HEK293 (cell line): ENCODE data around the gene CNTNAP4.

Source experiments
- CTCF ChIA-PET: fragments of 350-600 bp; formaldehyde crosslinking; extraction: SDS; loops from one replicate; lab custom pipeline; 2021; ENCODE audit warnings: antibody characterized with exemption; lab: Yijun Ruan, JAX
- POLR2A ChIA-PET: fragments of 300-600 bp; formaldehyde crosslinking; extraction: SDS; loops from one replicate; lab custom pipeline; 2020; ENCODE audit warnings: antibody characterized with exemption, inconsistent platforms; lab: Yijun Ruan, JAX
- H3K27ac ChIP-seq: fragments of 200-500 bp; sonication (Bioruptor generic); 2 replicates; pipeline ENCODE4 v1.5.1; 2014; ENCODE audit warnings: low read depth, low read length, control low read depth, inconsistent platforms; ENCODE audit errors: extremely low read depth
- H3K36me3 ChIP-seq, 2 experiments: fragments of 200-500 bp in 1 of 2; sonication (Bioruptor generic) in 1 of 2; 1 replicate in 1 of 2; 2 replicates in 1 of 2; pipeline ENCODE4 v1.5.1; 2014 to 2017; ENCODE audit warnings: inconsistent platforms in 2 of 2, low read length in 2 of 2; ENCODE audit not compliant: control insufficient read depth in 2 of 2, insufficient read depth in 1 of 2
- H3K4me1 ChIP-seq: fragments of 200-500 bp; sonication (Bioruptor generic); 2 replicates; pipeline ENCODE4 v1.5.1; 2014; ENCODE audit warnings: mild to moderate bottlenecking, low read length, inconsistent platforms; ENCODE audit not compliant: control insufficient read depth, insufficient read depth
- H3K4me3 ChIP-seq: 2 replicates; pipeline ENCODE4 v1.5.1; 2011; ENCODE audit warnings: low read depth, mild to moderate bottlenecking, control low read depth, low read length, moderate library complexity
- H3K9me3 ChIP-seq: fragments of 200-500 bp; sonication (Bioruptor generic); 2 replicates; pipeline ENCODE4 v1.5.1; 2014; ENCODE audit warnings: low read depth, low read length, inconsistent platforms; ENCODE audit not compliant: control insufficient read depth, insufficient read depth
- BCL11B ChIP-seq: fragments of 450-650 bp; formaldehyde crosslinking; IDR thresholded peaks from 2 replicates; pipeline ENCODE4 v1.5.1; 2016; ENCODE audit warnings: low read depth, missing biosample characterization, missing genetic modification characterization
- HOXA7 ChIP-seq: sonication (generic); formaldehyde crosslinking; IDR thresholded peaks from 2 replicates; pipeline ENCODE4 v1.8.1; 2022; ENCODE audit warnings: missing genetic modification reagents, borderline replicate concordance
- MEIS1 ChIP-seq: sonication (generic); formaldehyde crosslinking; IDR thresholded peaks from 2 replicates; pipeline ENCODE4 v1.8.1; 2022; ENCODE audit warnings: missing genetic modification reagents, mild to moderate bottlenecking, borderline replicate concordance
- MYNN ChIP-seq: fragments of 450-650 bp; formaldehyde crosslinking; IDR thresholded peaks from 2 replicates; pipeline ENCODE4 v1.5.1; 2016; ENCODE audit warnings: missing biosample characterization, missing genetic modification characterization, borderline replicate concordance
- ZNF121 ChIP-seq: fragments of 450-650 bp; formaldehyde crosslinking; IDR thresholded peaks from 2 replicates; pipeline ENCODE4 v1.5.1; 2016; ENCODE audit warnings: missing biosample characterization, missing genetic modification characterization
- ZNF133 ChIP-seq: fragments of 450-650 bp; formaldehyde crosslinking; IDR thresholded peaks from 2 replicates; pipeline ENCODE4 v1.5.1; 2016; ENCODE audit warnings: missing biosample characterization, missing genetic modification characterization
- ZNF184 ChIP-seq: fragments of 450-650 bp; IDR thresholded peaks from 2 replicates; pipeline ENCODE4 v1.5.1; 2018; ENCODE audit warnings: missing biosample characterization, mild to moderate bottlenecking, missing genetic modification characterization
- ZNF221 ChIP-seq: fragments of 450-650 bp; formaldehyde crosslinking; IDR thresholded peaks from 2 replicates; pipeline ENCODE4 v1.5.1; 2017; ENCODE audit warnings: missing biosample characterization, missing genetic modification characterization, borderline replicate concordance
- ZNF335 ChIP-seq: fragments of 450-650 bp; formaldehyde crosslinking; conservative IDR thresholded peaks from 2 replicates; pipeline ENCODE4 v1.5.1; 2016; ENCODE audit warnings: missing biosample characterization, missing genetic modification characterization
- ZNF366 ChIP-seq: fragments of 450-650 bp; formaldehyde crosslinking; conservative IDR thresholded peaks from 2 replicates; pipeline ENCODE4 v1.5.1; 2016; ENCODE audit warnings: missing biosample characterization, missing genetic modification characterization
- ZNF473 ChIP-seq: fragments of 450-650 bp; formaldehyde crosslinking; IDR thresholded peaks from 2 replicates; pipeline ENCODE4 v1.5.1; 2017; ENCODE audit warnings: missing biosample characterization, missing genetic modification characterization
- ZNF561 ChIP-seq: fragments of 450-650 bp; IDR thresholded peaks from 2 replicates; pipeline ENCODE4 v1.5.1; 2018; ENCODE audit warnings: missing biosample characterization, missing genetic modification characterization, borderline replicate concordance
- ZNF571 ChIP-seq: fragments of 450-650 bp; formaldehyde crosslinking; IDR thresholded peaks from 2 replicates; pipeline ENCODE4 v1.5.0; 2017; ENCODE audit warnings: missing biosample characterization, missing genetic modification characterization
- ZNF621 ChIP-seq: fragments of 450-650 bp; formaldehyde crosslinking; IDR thresholded peaks from 2 replicates; pipeline ENCODE4 v1.5.1; 2017; ENCODE audit warnings: missing biosample characterization, missing genetic modification characterization
- ZNF626 ChIP-seq: fragments of 450-650 bp; sonication (Bioruptor Pico); formaldehyde crosslinking; IDR thresholded peaks from 2 replicates; pipeline ENCODE4 v1.5.1; 2018; ENCODE audit warnings: missing biosample characterization, missing genetic modification characterization, inconsistent platforms
- ZNF654 ChIP-seq: fragments of 450-650 bp; formaldehyde crosslinking; IDR thresholded peaks from 2 replicates; pipeline ENCODE4 v1.5.1; 2016; ENCODE audit warnings: low read depth, missing biosample characterization, missing genetic modification characterization
- ZNF670 ChIP-seq: fragments of 450-650 bp; formaldehyde crosslinking; IDR thresholded peaks from 2 replicates; pipeline ENCODE4 v1.5.1; 2016; ENCODE audit warnings: missing biosample characterization, missing genetic modification characterization, low read depth
- ZNF747 ChIP-seq: fragments of 450-650 bp; formaldehyde crosslinking; IDR thresholded peaks from 2 replicates; pipeline ENCODE4 v1.5.1; 2016; ENCODE audit warnings: missing biosample characterization, missing genetic modification characterization
- ZNF768 ChIP-seq: fragments of 450-650 bp; formaldehyde crosslinking; IDR thresholded peaks from 2 replicates; pipeline ENCODE4 v1.5.1; 2018; ENCODE audit warnings: missing biosample characterization, mild to moderate bottlenecking, missing genetic modification characterization
- TF ChIP-seq, protein P1 (sequence below): fragments of 450-650 bp; formaldehyde crosslinking; IDR thresholded peaks from 2 replicates; pipeline ENCODE4 v1.5.1; 2016; ENCODE audit warnings: missing biosample characterization, missing genetic modification characterization
- TF ChIP-seq, protein P2 (sequence below): fragments of 450-650 bp; formaldehyde crosslinking; IDR thresholded peaks from 2 replicates; pipeline ENCODE4 v1.5.1; 2016; ENCODE audit warnings: missing biosample characterization, missing genetic modification characterization
- TF ChIP-seq, protein P3 (sequence below): fragments of 450-650 bp; formaldehyde crosslinking; IDR thresholded peaks from 2 replicates; pipeline ENCODE4 v1.5.1; 2016; ENCODE audit warnings: missing biosample characterization, missing genetic modification characterization, borderline replicate concordance

Gene CNTNAP4

DNA sequence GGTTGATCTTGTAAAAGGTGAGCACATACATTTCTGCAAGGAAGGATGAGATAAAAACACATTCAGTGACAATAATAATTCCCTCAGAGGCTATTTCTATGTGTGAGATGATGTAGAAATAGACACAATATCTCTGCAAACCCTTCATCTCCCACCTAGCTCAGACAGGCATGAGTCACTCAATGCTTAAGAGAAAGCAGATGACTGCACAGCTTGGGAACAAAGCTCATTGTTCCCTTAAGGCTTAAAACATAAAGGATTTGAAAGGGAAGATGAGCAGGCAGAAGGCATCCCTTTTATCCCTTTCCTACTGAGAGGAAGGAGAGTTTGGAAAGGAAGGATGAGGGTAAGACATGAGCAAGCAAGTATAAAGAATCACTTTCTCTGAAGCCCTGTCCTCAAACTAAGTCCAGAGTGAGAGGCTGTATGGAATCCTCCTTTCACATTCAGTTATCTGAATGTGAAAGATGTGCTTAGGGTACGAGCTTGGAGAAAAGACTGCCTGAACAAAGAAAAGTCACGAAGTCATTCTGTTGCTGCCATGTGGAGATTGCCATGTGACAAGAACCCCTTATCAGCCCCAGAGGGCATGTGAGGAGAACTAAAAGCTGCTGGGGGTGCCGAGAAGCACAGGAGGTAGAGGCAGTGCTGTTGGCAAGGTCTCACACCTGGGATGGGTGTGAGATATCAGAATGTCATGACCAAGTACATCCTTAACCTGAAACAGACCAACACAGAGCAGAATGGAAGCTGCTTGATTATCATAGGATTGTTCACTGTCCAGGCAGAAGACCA, 58.2 kb downstream of the CNTNAP4 start:
- no peak overlapping the region for H3K27ac ChIP-seq
- ChIA-PET CTCF (interaction anchor here (0.6 kb wide), 1 partner anchor 9 kb away, joined by 4 read pairs; no protein-coding TSS in a partner anchor), POLR2A (no interaction called here)
- no peaks in the 10 kb centered on the region for H3K36me3 ChIP-seq
- no peaks in the 10 kb centered on the region for H3K9me3 ChIP-seq
- no peak overlapping the region for H3K4me3 ChIP-seq
- H3K4me1 ChIP-seq: no peaks in the 10 kb centered on the region
- TF ChIP-seq ZNF221 (tag by site-specific recombination) (no peak), ZNF561 (tag by site-specific recombination) (no peak), ZNF473 (tag by site-specific recombination) (no peak), MEIS1 (no peak), MYNN (tag by site-specific recombination) (no peak), ZNF654 (tag by site-specific recombination) (no peak), ZNF768 (tag by site-specific recombination) (no peak), ZNF184 (tag by site-specific recombination) (no peak), ZNF366 (tag by site-specific recombination) (no peak), ZNF133 (tag by site-specific recombination) (no peak), BCL11B (tag by site-specific recombination) (no peak), ZNF621 (tag by site-specific recombination) (no peak), ZNF121 (tag by site-specific recombination) (no peak), ZNF626 (tag by site-specific recombination) (no peak), ZNF335 (tag by site-specific recombination) (no peak)
- TF ChIP-seq, protein P1, sequence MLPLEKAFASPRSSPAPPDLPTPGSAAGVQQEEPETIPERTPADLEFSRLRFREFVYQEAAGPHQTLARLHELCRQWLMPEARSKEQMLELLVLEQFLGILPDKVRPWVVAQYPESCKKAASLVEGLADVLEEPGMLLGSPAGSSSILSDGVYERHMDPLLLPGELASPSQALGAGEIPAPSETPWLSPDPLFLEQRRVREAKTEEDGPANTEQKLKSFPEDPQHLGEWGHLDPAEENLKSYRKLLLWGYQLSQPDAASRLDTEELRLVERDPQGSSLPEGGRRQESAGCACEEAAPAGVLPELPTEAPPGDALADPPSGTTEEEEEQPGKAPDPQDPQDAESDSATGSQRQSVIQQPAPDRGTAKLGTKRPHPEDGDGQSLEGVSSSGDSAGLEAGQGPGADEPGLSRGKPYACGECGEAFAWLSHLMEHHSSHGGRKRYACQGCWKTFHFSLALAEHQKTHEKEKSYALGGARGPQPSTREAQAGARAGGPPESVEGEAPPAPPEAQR (tag by site-specific recombination): no peak
- TF ChIP-seq, protein P2, sequence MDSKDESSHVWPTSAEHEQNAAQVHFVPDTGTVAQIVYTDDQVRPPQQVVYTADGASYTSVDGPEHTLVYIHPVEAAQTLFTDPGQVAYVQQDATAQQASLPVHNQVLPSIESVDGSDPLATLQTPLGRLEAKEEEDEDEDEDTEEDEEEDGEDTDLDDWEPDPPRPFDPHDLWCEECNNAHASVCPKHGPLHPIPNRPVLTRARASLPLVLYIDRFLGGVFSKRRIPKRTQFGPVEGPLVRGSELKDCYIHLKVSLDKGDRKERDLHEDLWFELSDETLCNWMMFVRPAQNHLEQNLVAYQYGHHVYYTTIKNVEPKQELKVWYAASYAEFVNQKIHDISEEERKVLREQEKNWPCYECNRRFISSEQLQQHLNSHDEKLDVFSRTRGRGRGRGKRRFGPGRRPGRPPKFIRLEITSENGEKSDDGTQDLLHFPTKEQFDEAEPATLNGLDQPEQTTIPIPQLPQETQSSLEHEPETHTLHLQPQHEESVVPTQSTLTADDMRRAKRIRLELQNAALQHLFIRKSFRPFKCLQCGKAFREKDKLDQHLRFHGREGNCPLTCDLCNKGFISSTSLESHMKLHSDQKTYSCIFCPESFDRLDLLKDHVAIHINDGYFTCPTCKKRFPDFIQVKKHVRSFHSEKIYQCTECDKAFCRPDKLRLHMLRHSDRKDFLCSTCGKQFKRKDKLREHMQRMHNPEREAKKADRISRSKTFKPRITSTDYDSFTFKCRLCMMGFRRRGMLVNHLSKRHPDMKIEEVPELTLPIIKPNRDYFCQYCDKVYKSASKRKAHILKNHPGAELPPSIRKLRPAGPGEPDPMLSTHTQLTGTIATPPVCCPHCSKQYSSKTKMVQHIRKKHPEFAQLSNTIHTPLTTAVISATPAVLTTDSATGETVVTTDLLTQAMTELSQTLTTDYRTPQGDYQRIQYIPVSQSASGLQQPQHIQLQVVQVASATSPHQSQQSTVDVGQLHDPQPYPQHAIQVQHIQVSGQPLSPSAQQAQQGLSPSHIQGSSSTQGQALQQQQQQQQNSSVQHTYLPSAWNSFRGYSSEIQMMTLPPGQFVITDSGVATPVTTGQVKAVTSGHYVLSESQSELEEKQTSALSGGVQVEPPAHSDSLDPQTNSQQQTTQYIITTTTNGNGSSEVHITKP (tag by site-specific recombination): no peak
- TF ChIP-seq, protein P3, sequence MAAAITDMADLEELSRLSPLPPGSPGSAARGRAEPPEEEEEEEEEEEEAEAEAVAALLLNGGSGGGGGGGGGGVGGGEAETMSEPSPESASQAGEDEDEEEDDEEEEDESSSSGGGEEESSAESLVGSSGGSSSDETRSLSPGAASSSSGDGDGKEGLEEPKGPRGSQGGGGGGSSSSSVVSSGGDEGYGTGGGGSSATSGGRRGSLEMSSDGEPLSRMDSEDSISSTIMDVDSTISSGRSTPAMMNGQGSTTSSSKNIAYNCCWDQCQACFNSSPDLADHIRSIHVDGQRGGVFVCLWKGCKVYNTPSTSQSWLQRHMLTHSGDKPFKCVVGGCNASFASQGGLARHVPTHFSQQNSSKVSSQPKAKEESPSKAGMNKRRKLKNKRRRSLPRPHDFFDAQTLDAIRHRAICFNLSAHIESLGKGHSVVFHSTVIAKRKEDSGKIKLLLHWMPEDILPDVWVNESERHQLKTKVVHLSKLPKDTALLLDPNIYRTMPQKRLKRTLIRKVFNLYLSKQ (tag by site-specific recombination): no peak

DNA sequence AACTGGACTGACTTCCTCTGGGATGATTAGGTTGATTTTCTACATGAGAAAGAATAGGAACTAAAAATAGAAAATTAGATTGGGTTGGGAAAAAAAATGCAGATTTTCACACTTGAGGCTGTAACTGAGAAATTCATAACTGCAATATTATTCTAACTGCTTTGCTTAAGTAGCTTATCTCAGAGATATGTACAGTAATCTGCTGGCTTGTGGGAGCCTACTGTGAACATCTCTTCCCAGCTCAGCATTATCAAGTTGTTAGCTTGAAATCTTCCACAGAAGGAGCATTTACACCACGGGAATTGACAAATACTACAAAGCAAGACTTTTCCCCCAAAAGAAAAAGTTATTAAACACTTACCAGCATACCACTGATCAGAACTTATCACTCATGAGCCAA, 58.9 kb downstream of the CNTNAP4 start:
- no peak overlapping the region for H3K27ac ChIP-seq
- ChIA-PET CTCF (interaction anchor here (0.6 kb wide), 1 partner anchor 9 kb away, joined by 4 read pairs; no protein-coding TSS in a partner anchor), POLR2A (no interaction called here)
- H3K4me1 ChIP-seq: no peaks in the 10 kb centered on the region
- H3K36me3 ChIP-seq: no peaks in the 10 kb centered on the region
- TF ChIP-seq HOXA7 (CRISPR knock-in tag) (no peak), ZNF221 (tag by site-specific recombination) (no peak), ZNF670 (tag by site-specific recombination) (no peak), ZNF571 (tag by site-specific recombination) (no peak), ZNF747 (tag by site-specific recombination) (no peak)
- H3K4me3 ChIP-seq: no peak overlapping the region
- no peaks in the 10 kb centered on the region for H3K9me3 ChIP-seq
